GM23338 (cell line): Measurements from ENCODE around the gene ANKRD27. TPM values are rescaled to one million over a fixed set of nuclear protein-coding genes. Genes with fewer than 3 reads are reported as not detected.

Source experiments
- ATAC-seq: fragments of 200-7000 bp; cut with Tn5 transposase; 3 replicates; pipeline ENCODE4 v1.9.1; 2020
- DNase-seq: peaks from one replicate; pipeline ENCODE4 v3.0.0-alpha.2; 2015; ENCODE audit warnings: low spot score
- H2AFZ ChIP-seq: fragments of 200-600 bp; sonication (generic); 2 replicates; pipeline ENCODE4 v1.8.0; 2016; ENCODE audit warnings: antibody characterized with exemption, mild to moderate bottlenecking, moderate library complexity
- H3F3A ChIP-seq: fragments of 200-600 bp; sonication (generic); replicated peaks from 2 replicates; pipeline ENCODE4 v1.8.0; 2017; ENCODE audit warnings: antibody characterized with exemption, mixed run types, low read depth
- H3K27ac ChIP-seq: fragments of 200-600 bp; sonication (generic); 2 replicates; pipeline ENCODE4 v1.6.1; 2016; ENCODE audit warnings: low read depth
- H3K27me3 ChIP-seq: fragments of 200-600 bp; sonication (generic); 2 replicates; pipeline ENCODE4 v1.8.0; 2016; ENCODE audit warnings: mild to moderate bottlenecking, mixed run types, moderate library complexity; ENCODE audit not compliant: insufficient read depth
- H3K36me3 ChIP-seq: fragments of 200-600 bp; sonication (generic); 2 replicates; pipeline ENCODE4 v1.8.0; 2016; ENCODE audit warnings: mild to moderate bottlenecking; ENCODE audit not compliant: insufficient read depth
- H3K4me1 ChIP-seq: fragments of 200-600 bp; sonication (generic); 2 replicates; pipeline ENCODE4 v1.8.0; 2016; ENCODE audit warnings: mild to moderate bottlenecking, moderate library complexity; ENCODE audit not compliant: insufficient read depth
- H3K4me2 ChIP-seq: fragments of 200-600 bp; sonication (generic); 2 replicates; pipeline ENCODE4 v1.7.1; 2017; ENCODE audit warnings: mixed run types
- H3K4me3 ChIP-seq: fragments of 200-600 bp; sonication (generic); 2 replicates; pipeline ENCODE4 v1.6.1; 2016; ENCODE audit warnings: mixed run types
- H3K79me2 ChIP-seq: fragments of 200-600 bp; sonication (generic); replicated peaks from 2 replicates; pipeline ENCODE4 v1.8.0; 2017; ENCODE audit warnings: mild to moderate bottlenecking; ENCODE audit not compliant: insufficient read depth
- H3K9me2 ChIP-seq: fragments of 200-600 bp; sonication (generic); 2 replicates; pipeline ENCODE4 v1.8.0; 2017; ENCODE audit not compliant: insufficient read depth
- H4K20me1 ChIP-seq: fragments of 200-600 bp; sonication (generic); replicated peaks from 2 replicates; pipeline ENCODE4 v1.8.0; 2017; ENCODE audit warnings: mild to moderate bottlenecking; ENCODE audit not compliant: insufficient read depth
- H3K27ac Mint-ChIP-seq: 2 replicates; pipeline ENCODE4 v1.8.0; 2020; ENCODE audit warnings: inconsistent platforms, mild to moderate bottlenecking, moderate library complexity, mixed read lengths
- H3K27me3 Mint-ChIP-seq: 3 replicates; pipeline ENCODE4 v1.8.0; 2022; ENCODE audit warnings: low read depth, mild to moderate bottlenecking, moderate library complexity, mixed read lengths, inconsistent platforms; ENCODE audit not compliant: insufficient read depth, poor library complexity
- H3K36me3 Mint-ChIP-seq: 3 replicates; pipeline ENCODE4 v1.8.0; 2021; ENCODE audit warnings: low read depth, mild to moderate bottlenecking, inconsistent platforms, moderate library complexity, mixed read lengths
- H3K4me1 Mint-ChIP-seq: 3 replicates; pipeline ENCODE4 v1.8.0; 2020; ENCODE audit warnings: mild to moderate bottlenecking, inconsistent platforms, mixed read lengths
- H3K4me3 Mint-ChIP-seq: 3 replicates; pipeline ENCODE4 v1.8.0; 2021; ENCODE audit warnings: moderate library complexity, mild to moderate bottlenecking, inconsistent platforms, mixed read lengths
- H3K9me3 Mint-ChIP-seq: 3 replicates; pipeline ENCODE4 v1.8.0; 2020; ENCODE audit warnings: moderate library complexity, mild to moderate bottlenecking, inconsistent platforms, mixed read lengths
- CREB1 ChIP-seq: fragments of 250-450 bp; sonication (Bioruptor Pico); IDR thresholded peaks from 2 replicates; pipeline ENCODE4 v1.5.0; 2020; ENCODE audit warnings: low read depth, mild to moderate bottlenecking, moderate library complexity
- CTCF ChIP-seq, 2 experiments: fragments of 200-600 bp in 1 of 2; sonication (generic) in 1 of 2; conservative IDR thresholded peaks; 2 replicates each; pipeline versions ENCODE4 v1.5.1 to v1.6.1; 2016 to 2017; ENCODE audit warnings: antibody characterized with exemption in 2 of 2, low read depth in 2 of 2, mild to moderate bottlenecking in 2 of 2, moderate library complexity in 1 of 2
- ETS1 ChIP-seq: IDR thresholded peaks from 2 replicates; pipeline ENCODE4 v1.6.1; 2016; ENCODE audit warnings: antibody characterized with exemption
- EZH2 ChIP-seq: fragments of 200-600 bp; sonication (generic); IDR thresholded peaks from one replicate; pipeline ENCODE4 v1.8.0; 2017; ENCODE audit warnings: antibody characterized with exemption, mild to moderate bottlenecking, low read depth; ENCODE audit not compliant: unreplicated experiment
- EZH2phosphoT487 ChIP-seq: fragments of 200-600 bp; sonication (generic); IDR thresholded peaks from one replicate; pipeline ENCODE4 v1.8.1; 2018; ENCODE audit warnings: antibody characterized with exemption; ENCODE audit not compliant: unreplicated experiment
- JUNB ChIP-seq: IDR thresholded peaks from one replicate; pipeline ENCODE4 v1.6.1; 2016; ENCODE audit warnings: antibody characterized with exemption; ENCODE audit not compliant: unreplicated experiment
- NANOG ChIP-seq: IDR thresholded peaks from 2 replicates; pipeline ENCODE4 v1.6.1; 2016; ENCODE audit warnings: antibody characterized with exemption, borderline replicate concordance
- POLR2AphosphoS5 ChIP-seq: IDR thresholded peaks from 2 replicates; pipeline ENCODE4 v1.6.1; 2016; ENCODE audit warnings: antibody characterized with exemption, low read depth
- REST ChIP-seq: IDR thresholded peaks from one replicate; pipeline ENCODE4 v1.6.1; 2018; ENCODE audit warnings: antibody characterized with exemption; ENCODE audit not compliant: unreplicated experiment
- STAT1 ChIP-seq: IDR thresholded peaks from one replicate; pipeline ENCODE4 v1.6.1; 2016; ENCODE audit warnings: antibody characterized with exemption; ENCODE audit not compliant: unreplicated experiment
- ZNF114 ChIP-seq: fragments of 250-450 bp; sonication (Bioruptor Pico); IDR thresholded peaks from 2 replicates; pipeline ENCODE4 v1.5.0; 2020; ENCODE audit warnings: mild to moderate bottlenecking, moderate library complexity
- ZNF331 ChIP-seq: fragments of 250-450 bp; sonication (Bioruptor Pico); IDR thresholded peaks from 2 replicates; pipeline ENCODE4 v1.5.0; 2020; ENCODE audit warnings: low read depth, mild to moderate bottlenecking, moderate library complexity
- ZNF462 ChIP-seq: fragments of 250-450 bp; sonication (Bioruptor Pico); IDR thresholded peaks from 2 replicates; pipeline ENCODE4 v1.5.0; 2020; ENCODE audit warnings: mild to moderate bottlenecking, moderate library complexity
- polyA plus RNA-seq: library from polyadenylated mRNA; unstranded; fragments of >200 nt; fragmentation: Nextera tagmentation; extraction: Ambion mirVana; gene quantifications from 2 replicates; pipeline ENCODE4 v1.2.1, GENCODE V29; 2016
- total RNA-seq: library from RNA; depleted of rRNA; stranded (reverse); fragments of >200 nt; shearing (Covaris generic); gene quantifications from 2 replicates; pipeline ENCODE4 v1.2.3, GENCODE V29; 2014

The ANKRD27 gene
- total and polyA plus RNA-seq, 2 experiments from 2014 or later, result 16.7 to 48.7 TPM

- no peaks in the 10 kb centered on the region for H3K9me3 Mint-ChIP-seq
- ATAC-seq, result no peak
- H3K27ac Mint-ChIP-seq, result no peak overlapping the region
- DNase-seq, result no peak
- Histone ChIP-seq H4K20me1 (peaks cover 10% of the 10 kb centered on the region), H3K79me2 (peaks cover 75% of the 10 kb centered on the region), H3K9me2 (no peaks in the 10 kb centered on the region), H2AFZ (no peak overlapping the region), H3K27me3 (no peaks in the 10 kb centered on the region), H3K36me3 (no peaks in the 10 kb centered on the region), H3K4me1 (no peaks in the 10 kb centered on the region), H3K4me2 (no peak overlapping the region), H3F3A (no peaks in the 10 kb centered on the region), H3K27ac (no peak overlapping the region), H3K4me3 (no peak overlapping the region)
- H3K36me3 Mint-ChIP-seq, result peaks cover 7% of the 10 kb centered on the region; the same call in 1 of the 3 replicates
- no peak overlapping the region for H3K4me3 Mint-ChIP-seq
- no peaks in the 10 kb centered on the region for H3K4me1 Mint-ChIP-seq
- H3K27me3 Mint-ChIP-seq, result no peaks in the 10 kb centered on the region
- no peak for TF ChIP-seq ZNF114 (CRISPR knock-in tag)
- TF ChIP-seq ETS1, result no peak
- no peak for TF ChIP-seq ZNF462 (CRISPR knock-in tag)
- no peak for TF ChIP-seq JUNB
- no peak for TF ChIP-seq STAT1
- no peak for TF ChIP-seq CTCF (conservative IDR thresholded peaks at IDR 0.05; ENCODE audit: low read depth in 2 of 2)
- no peak for TF ChIP-seq NANOG
- TF ChIP-seq ZNF331 (CRISPR knock-in tag), result no peak
- no peak for TF ChIP-seq REST
- no peak for TF ChIP-seq EZH2
- TF ChIP-seq CREB1, result no peak
- no peak for TF ChIP-seq POLR2AphosphoS5
- no peak for TF ChIP-seq EZH2phosphoT487
Observed at GRCh38 chr19:32662186-32662585, 12.8 kb downstream of the ANKRD27 start.
